ENCODE measurements around the gene VGLL1. TPM values are rescaled to one million over a fixed set of nuclear protein-coding genes. Genes with fewer than 3 reads are reported as not detected.

Gene VGLL1
- total and polyA plus RNA-seq, 2 donors from 2014 or later = 2.2 to 5.5 TPM

- Histone ChIP-seq H3K36me3 (ENCODE audit: control insufficient read depth in 2 of 3, insufficient read depth in 3 of 3, low read length in 3 of 3) (no peaks in the 10 kb centered on the region), H3K9me3 (ENCODE audit: control insufficient read depth in 2 of 3, insufficient read depth in 1 of 3, low read length in 3 of 3) (no peaks in the 10 kb centered on the region), H3K4me1 (ENCODE audit: control insufficient read depth in 2 of 3, insufficient read depth in 2 of 3, low read depth in 1 of 3, low read length in 3 of 3) (no peaks in the 10 kb centered on the region), H3K27me3 (ENCODE audit: control insufficient read depth, insufficient read depth, low read length) (peaks cover 5% of the 10 kb centered on the region), H3K4me3 (ENCODE audit: low read length in 3 of 3) (no peak overlapping the region), H3K9ac (ENCODE audit: low read length in 3 of 3) (no peak overlapping the region), H3K27ac (ENCODE audit: low read depth in 2 of 2, low read length in 2 of 2) (no peak overlapping the region)
- FAIRE-seq = no peak
- intact Hi-C loops (cut with DNase I) = no loop called here
- TF ChIP-seq, protein P1, sequence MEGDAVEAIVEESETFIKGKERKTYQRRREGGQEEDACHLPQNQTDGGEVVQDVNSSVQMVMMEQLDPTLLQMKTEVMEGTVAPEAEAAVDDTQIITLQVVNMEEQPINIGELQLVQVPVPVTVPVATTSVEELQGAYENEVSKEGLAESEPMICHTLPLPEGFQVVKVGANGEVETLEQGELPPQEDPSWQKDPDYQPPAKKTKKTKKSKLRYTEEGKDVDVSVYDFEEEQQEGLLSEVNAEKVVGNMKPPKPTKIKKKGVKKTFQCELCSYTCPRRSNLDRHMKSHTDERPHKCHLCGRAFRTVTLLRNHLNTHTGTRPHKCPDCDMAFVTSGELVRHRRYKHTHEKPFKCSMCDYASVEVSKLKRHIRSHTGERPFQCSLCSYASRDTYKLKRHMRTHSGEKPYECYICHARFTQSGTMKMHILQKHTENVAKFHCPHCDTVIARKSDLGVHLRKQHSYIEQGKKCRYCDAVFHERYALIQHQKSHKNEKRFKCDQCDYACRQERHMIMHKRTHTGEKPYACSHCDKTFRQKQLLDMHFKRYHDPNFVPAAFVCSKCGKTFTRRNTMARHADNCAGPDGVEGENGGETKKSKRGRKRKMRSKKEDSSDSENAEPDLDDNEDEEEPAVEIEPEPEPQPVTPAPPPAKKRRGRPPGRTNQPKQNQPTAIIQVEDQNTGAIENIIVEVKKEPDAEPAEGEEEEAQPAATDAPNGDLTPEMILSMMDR (IDR thresholded peaks at IDR 0.05; ENCODE audit: borderline replicate concordance, extremely low read depth, insufficient read depth) = no peak
- DNase-seq = no peak
Measured at GRCh38 chrX:136584545-136584944, 52.5 kb downstream of the VGLL1 start.

DNA sequence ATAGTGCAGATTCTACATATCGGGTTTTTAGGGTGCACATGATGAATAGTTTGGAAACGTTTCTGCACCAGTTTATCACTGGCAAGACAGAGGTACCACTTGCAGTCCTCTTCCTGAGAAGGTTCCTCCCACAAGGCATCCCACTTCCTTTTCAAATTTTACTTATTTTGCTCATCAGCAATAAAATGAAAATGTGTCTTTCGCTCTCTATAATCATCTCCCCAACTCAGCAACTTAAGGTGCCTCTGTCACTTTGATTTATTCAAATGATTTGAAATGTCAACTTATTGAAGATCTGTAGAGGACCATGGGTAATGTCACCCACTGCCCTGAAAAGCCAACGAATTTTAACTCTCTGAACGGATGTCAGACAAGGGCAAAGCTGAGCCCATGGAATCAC lies 53.2 kb downstream of the VGLL1 start:
- TF ChIP-seq, protein P1 (IDR thresholded peaks at IDR 0.05; ENCODE audit: borderline replicate concordance, extremely low read depth, insufficient read depth) = no peak
- Histone ChIP-seq H3K9me3 (ENCODE audit: control insufficient read depth in 2 of 3, insufficient read depth in 1 of 3, low read length in 3 of 3) (no peaks in the 10 kb centered on the region), H3K4me3 (ENCODE audit: low read length in 3 of 3) (no peak overlapping the region), H3K4me1 (ENCODE audit: control insufficient read depth in 2 of 3, insufficient read depth in 2 of 3, low read depth in 1 of 3, low read length in 3 of 3) (no peaks in the 10 kb centered on the region), H3K27me3 (ENCODE audit: control insufficient read depth, insufficient read depth, low read length) (peaks cover 5% of the 10 kb centered on the region), H3K27ac (ENCODE audit: low read depth in 2 of 2, low read length in 2 of 2) (no peak overlapping the region), H3K9ac (ENCODE audit: low read length in 3 of 3) (no peak overlapping the region), H3K36me3 (ENCODE audit: control insufficient read depth in 2 of 3, insufficient read depth in 3 of 3, low read length in 3 of 3) (no peaks in the 10 kb centered on the region)
- intact Hi-C loops (cut with DNase I) = no loop called here
- DNase-seq (no peak), FAIRE-seq (no peak)

DNA sequence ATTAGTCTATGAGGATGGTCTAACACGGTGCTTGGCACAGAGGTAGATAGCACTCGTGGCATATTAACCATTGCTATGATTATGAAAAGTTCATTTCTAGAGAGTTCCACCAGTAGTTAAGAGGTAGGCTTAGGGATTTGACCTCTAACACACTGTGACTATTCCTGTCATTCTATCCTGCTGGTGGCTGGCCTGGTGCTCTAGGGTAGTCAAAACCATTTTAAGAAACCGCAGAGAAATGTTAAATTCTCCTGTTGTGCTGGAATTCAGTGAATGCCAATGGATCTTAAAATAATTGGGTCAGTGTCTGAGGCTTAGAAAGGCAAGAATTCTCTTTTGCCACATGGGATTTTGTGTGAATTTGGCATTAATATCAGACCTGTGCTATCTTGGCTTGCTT lies 53.9 kb downstream of the VGLL1 start:
- Histone ChIP-seq H3K36me3 (ENCODE audit: control insufficient read depth in 2 of 3, insufficient read depth in 3 of 3, low read length in 3 of 3) (no peaks in the 10 kb centered on the region), H3K9ac (ENCODE audit: low read length in 3 of 3) (no peak overlapping the region), H3K4me1 (ENCODE audit: control insufficient read depth in 2 of 3, insufficient read depth in 2 of 3, low read depth in 1 of 3, low read length in 3 of 3) (no peaks in the 10 kb centered on the region), H3K27me3 (ENCODE audit: control insufficient read depth, insufficient read depth, low read length) (peaks cover 5% of the 10 kb centered on the region), H3K4me3 (ENCODE audit: low read length in 3 of 3) (no peak overlapping the region), H3K27ac (ENCODE audit: low read depth in 2 of 2, low read length in 2 of 2) (no peak overlapping the region), H3K9me3 (ENCODE audit: control insufficient read depth in 2 of 3, insufficient read depth in 1 of 3, low read length in 3 of 3) (no peaks in the 10 kb centered on the region)
- intact Hi-C loops (cut with DNase I) = no loop called here
- DNase-seq (no peak), FAIRE-seq (no peak)
- TF ChIP-seq, protein P1 (IDR thresholded peaks at IDR 0.05; ENCODE audit: borderline replicate concordance, extremely low read depth, insufficient read depth) = no peak

- intact Hi-C loops (cut with DNase I) = no loop called here
- Histone ChIP-seq H3K9ac (ENCODE audit: low read length in 3 of 3) (no peak overlapping the region), H3K27me3 (ENCODE audit: control insufficient read depth, insufficient read depth, low read length) (peaks cover 5% of the 10 kb centered on the region), H3K4me3 (ENCODE audit: low read length in 3 of 3) (no peak overlapping the region), H3K9me3 (ENCODE audit: control insufficient read depth in 2 of 3, insufficient read depth in 1 of 3, low read length in 3 of 3) (no peaks in the 10 kb centered on the region), H3K36me3 (ENCODE audit: control insufficient read depth in 2 of 3, insufficient read depth in 3 of 3, low read length in 3 of 3) (no peaks in the 10 kb centered on the region), H3K4me1 (ENCODE audit: control insufficient read depth in 2 of 3, insufficient read depth in 2 of 3, low read depth in 1 of 3, low read length in 3 of 3) (no peaks in the 10 kb centered on the region), H3K27ac (ENCODE audit: low read depth in 2 of 2, low read length in 2 of 2) (no peak overlapping the region)
- TF ChIP-seq, protein P1 (IDR thresholded peaks at IDR 0.05; ENCODE audit: borderline replicate concordance, extremely low read depth, insufficient read depth) = no peak
- DNase-seq = peak in 1 of 5 donors; percentile 0
- FAIRE-seq = no peak
Measured at GRCh38 chrX:136586386-136586785, 54.4 kb downstream of the VGLL1 start.
